Measurements from ENCODE around the gene NR0B2. TPM values are rescaled to one million over a fixed set of nuclear protein-coding genes. Genes with fewer than 3 reads are reported as not detected.

The NR0B2 gene
- total and polyA plus RNA-seq, 10 of the 15 experiments (the other 5 are each of a cell fraction or from before 2014, with no cell fraction given) = not detected

GRCh38 chr1:26889551-26890466 lies 24.0 kb downstream of the NR0B2 start, which contains the start of gene GPN2 (continued):
- TF ChIP-seq JUNB (IDR thresholded peaks at IDR 0.05) (no peak), EGR1 (IDR thresholded peaks at IDR 0.05; ENCODE audit: borderline replicate concordance in 1 of 2, low read depth in 2 of 2, low read length in 2 of 2) (peak in 1 of 2 experiments; percentile 41; a peak in 1 of 3 replicates), E2F4 (IDR thresholded peaks at IDR 0.05; ENCODE audit: low read depth, low read length) (no peak), IKZF2 (IDR thresholded peaks at IDR 0.05) (no peak), E2F8 (IDR thresholded peaks at IDR 0.05; ENCODE audit: low read depth, partially characterized antibody) (peak; percentile 67)

- peaks cover 23% of the 10 kb centered on the region for H3K79me2 ChIP-seq (ENCODE audit: control insufficient read depth, insufficient read depth, low read length)
- H2AFZ ChIP-seq (ENCODE audit: control insufficient read depth, low read depth, low read length) = no peak overlapping the region
- no peak for FAIRE-seq
- H3K9ac ChIP-seq (ENCODE audit: control insufficient read depth, insufficient read depth, low read length) = no peak overlapping the region
- ChIA-PET POLR2A (interaction anchor here (0.6 to 3.1 kb wide), 2 partner anchors 12 to 309 kb away, joined by 3 to 33 read pairs; partner anchors contain the start of gene GPATCH3), SMC1A (ENCODE audit: uncharacterized antibody, unreplicated experiment) (interaction anchor here (0.8 to 4.4 kb wide), 6 partner anchors 9 to 286 kb away, joined by 3 to 18 read pairs (median 7); partner anchors contain the start of gene GPATCH3), CTCF (interaction anchor here (0.8 to 4.8 kb wide), 13 partner anchors 10 to 349 kb away, joined by 3 to 31 read pairs (median 4); partner anchors contain the start of genes GPATCH3 and SFN), RAD21 (ENCODE audit: unreplicated experiment) (interaction anchor here (0.7 to 1.9 kb wide), 2 partner anchors 11 to 286 kb away, joined by 3 to 4 read pairs; no protein-coding TSS in a partner anchor)
- ATAC-seq = no peak
- H3K4me2 ChIP-seq (ENCODE audit: control insufficient read depth, insufficient read depth) = no peak overlapping the region
- H3K27ac ChIP-seq (ENCODE audit: control insufficient read depth, insufficient read depth) = no peak overlapping the region
- TSS peak; percentile 64 for BruUV-seq (replicated peaks)
- 0 out of 2 replicates have a peak, but pooled peaks cover 3% of the 10 kb centered on the region for H4K20me1 ChIP-seq (ENCODE audit: control insufficient read depth, insufficient read depth)
- in situ Hi-C loops (cut with MboI) = no loop called here
- peaks cover 9% of the 10 kb centered on the region for H3K4me1 ChIP-seq (ENCODE audit: control insufficient read depth, insufficient read depth, low read length)
- intact Hi-C loops (cut with micrococcal nuclease; ENCODE audit: unreplicated experiment) = no loop called here
- H3K36me3 ChIP-seq (ENCODE audit: control insufficient read depth in 2 of 2, insufficient read depth in 2 of 2, low read length in 1 of 2) = peaks cover 8 to 14% of the 10 kb centered on the region in 2 experiments
- DNase-seq (ENCODE audit: low read depth, low spot score) = no peak
- WGBS (ENCODE audit: insufficient coverage, insufficient replicate concordance, low lambda C conversion rate, missing lambda C conversion rate) = 100% methylated on average over 1 of the region's 1 CpG
- no peaks in the 10 kb centered on the region for H3K27me3 ChIP-seq (replicated peaks in 1 of 2; ENCODE audit: control insufficient read depth in 2 of 2, insufficient read depth in 2 of 2, low read length in 1 of 2)
- no peaks in the 10 kb centered on the region for H3K9me3 ChIP-seq (replicated peaks; ENCODE audit: control insufficient read depth, insufficient read depth, low read length)
- peak overlapping the region; percentile 96; the same call in 1 of the 2 replicates for H3K4me3 ChIP-seq
- TF ChIP-seq KLF5 (IDR thresholded peaks at IDR 0.05; ENCODE audit: partially characterized antibody) = no peak
- TF ChIP-seq POLR2AphosphoS5 (IDR thresholded peaks at IDR 0.05; ENCODE audit: low read length) = no peak
- TF ChIP-seq NFXL1 (IDR thresholded peaks at IDR 0.05; ENCODE audit: borderline replicate concordance) = no peak
- TF ChIP-seq PML (IDR thresholded peaks at IDR 0.05; ENCODE audit: low read length) = no peak
- no peak for TF ChIP-seq TCF3 (IDR thresholded peaks at IDR 0.05; ENCODE audit: borderline replicate concordance, insufficient read depth, low read depth, low read length)
- TF ChIP-seq ZSCAN29 (IDR thresholded peaks at IDR 0.05) = no peak
- TF ChIP-seq ZBTB4 (CRISPR knock-in tag; IDR thresholded peaks at IDR 0.05) = no peak
- no peak for TF ChIP-seq YY1 (IDR thresholded peaks at IDR 0.05; ENCODE audit: low read depth, low read length)
- TF ChIP-seq GABPA (IDR thresholded peaks at IDR 0.05; ENCODE audit: low read depth) = no peak
Measured at GRCh38 chr1:26888231-26888630, 25.5 kb downstream of the NR0B2 start.
